NCI-H146 treated with DMSO at 0.1 percent for 48 hours (cell line): ENCODE measurements around the gene PDE6B.

Experiments
- DNase-seq: peaks from one replicate; lab custom pipeline; 2025; ENCODE audit not compliant: unreplicated experiment; lab: John Stamatoyannopoulos, UW

The PDE6B gene

GRCh38 chr4:600850-601515 lies 24.4 kb upstream of the PDE6B start:
- DNase-seq: no peak

- DNase-seq: no peak
Measured at GRCh38 chr4:601612-602558, 23.5 kb upstream of the PDE6B start.

GRCh38 chr4:602559-602942 lies 22.8 kb upstream of the PDE6B start:
- DNase-seq: peak; percentile 62

GRCh38 chr4:604131-604530 lies 21.2 kb upstream of the PDE6B start:
- DNase-seq: no peak

GRCh38 chr4:605702-606425 lies 19.5 kb upstream of the PDE6B start:
- DNase-seq: no peak

GRCh38 chr4:608236-608635 lies 17.1 kb upstream of the PDE6B start:
- DNase-seq: no peak

- DNase-seq: no peak
Measured at GRCh38 chr4:609400-610050, 15.8 kb upstream of the PDE6B start.

- DNase-seq: no peak
Measured at GRCh38 chr4:610411-611261, 14.7 kb upstream of the PDE6B start.

GRCh38 chr4:612052-612748 lies 13.2 kb upstream of the PDE6B start:
- no peak for DNase-seq

GRCh38 chr4:612749-613125 lies 12.6 kb upstream of the PDE6B start:
- no peak for DNase-seq

GRCh38 chr4:613126-613525 lies 12.2 kb upstream of the PDE6B start:
- DNase-seq: no peak

GRCh38 chr4:616091-616490 lies 9.3 kb upstream of the PDE6B start:
- no peak for DNase-seq

- DNase-seq: no peak
Measured at GRCh38 chr4:616911-617643, 8.3 kb upstream of the PDE6B start.

GRCh38 chr4:617644-618641 lies 7.4 kb upstream of the PDE6B start:
- no peak for DNase-seq

- no peak for DNase-seq
Measured at GRCh38 chr4:620201-620600, 5.2 kb upstream of the PDE6B start.

GRCh38 chr4:620851-621261 lies 4.5 kb upstream of the PDE6B start:
- no peak for DNase-seq

- no peak for DNase-seq
Measured at GRCh38 chr4:621296-622070, 3.9 kb upstream of the PDE6B start.
